Epithelial cell of proximal tubule (primary cell): ENCODE measurements around the gene MAPKAP1. TPM values are rescaled to one million over a fixed set of nuclear protein-coding genes. Genes with fewer than 3 reads are reported as not detected.

Experiments
- DNase-seq: peaks from one replicate; pipeline ENCODE4 v3.0.0-alpha.2; 2011; ENCODE audit warnings: low read depth
- H3K4me3 ChIP-seq: 2 replicates; pipeline ENCODE4 v1.5.1; 2011; ENCODE audit warnings: low read depth, mild to moderate bottlenecking, low read length
- total RNA-seq: library from RNA; depleted of rRNA; stranded (reverse); fragments of >200 nt; gene quantifications from 2 replicates; pipeline ENCODE4 v1.2.3, GENCODE V29; 2015
- TF ChIP-seq, protein P1 (sequence below): conservative IDR thresholded peaks from 2 replicates; pipeline ENCODE4 v1.5.1; 2012; ENCODE audit warnings: low read depth, mild to moderate bottlenecking, low read length

The MAPKAP1 gene
- total RNA-seq, 1 donor from 2014 or later, result 100 TPM

DNA sequence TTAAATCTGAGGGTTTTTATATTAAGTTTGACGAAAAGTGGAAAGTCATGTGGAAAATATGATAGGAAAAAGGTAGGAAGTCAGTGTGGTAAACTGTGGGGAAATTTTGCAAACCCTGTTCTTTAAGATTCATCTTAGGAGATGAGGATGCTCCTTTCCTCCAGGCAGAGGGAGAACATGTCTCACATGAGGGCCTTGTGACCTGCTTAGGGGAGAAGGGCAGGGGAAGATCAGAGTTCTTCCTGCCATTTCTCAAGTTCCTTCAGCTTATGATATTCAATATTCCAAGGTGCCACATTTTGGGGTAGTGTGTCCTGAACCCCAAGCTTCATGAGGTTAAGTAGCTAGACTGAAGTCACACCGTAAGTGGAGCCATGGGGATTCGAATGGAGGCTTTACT lies 53.7 kb downstream of the MAPKAP1 start:
- no peak for DNase-seq
- TF ChIP-seq, protein P1, sequence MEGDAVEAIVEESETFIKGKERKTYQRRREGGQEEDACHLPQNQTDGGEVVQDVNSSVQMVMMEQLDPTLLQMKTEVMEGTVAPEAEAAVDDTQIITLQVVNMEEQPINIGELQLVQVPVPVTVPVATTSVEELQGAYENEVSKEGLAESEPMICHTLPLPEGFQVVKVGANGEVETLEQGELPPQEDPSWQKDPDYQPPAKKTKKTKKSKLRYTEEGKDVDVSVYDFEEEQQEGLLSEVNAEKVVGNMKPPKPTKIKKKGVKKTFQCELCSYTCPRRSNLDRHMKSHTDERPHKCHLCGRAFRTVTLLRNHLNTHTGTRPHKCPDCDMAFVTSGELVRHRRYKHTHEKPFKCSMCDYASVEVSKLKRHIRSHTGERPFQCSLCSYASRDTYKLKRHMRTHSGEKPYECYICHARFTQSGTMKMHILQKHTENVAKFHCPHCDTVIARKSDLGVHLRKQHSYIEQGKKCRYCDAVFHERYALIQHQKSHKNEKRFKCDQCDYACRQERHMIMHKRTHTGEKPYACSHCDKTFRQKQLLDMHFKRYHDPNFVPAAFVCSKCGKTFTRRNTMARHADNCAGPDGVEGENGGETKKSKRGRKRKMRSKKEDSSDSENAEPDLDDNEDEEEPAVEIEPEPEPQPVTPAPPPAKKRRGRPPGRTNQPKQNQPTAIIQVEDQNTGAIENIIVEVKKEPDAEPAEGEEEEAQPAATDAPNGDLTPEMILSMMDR, result no peak
- H3K4me3 ChIP-seq, result no peak overlapping the region

DNA sequence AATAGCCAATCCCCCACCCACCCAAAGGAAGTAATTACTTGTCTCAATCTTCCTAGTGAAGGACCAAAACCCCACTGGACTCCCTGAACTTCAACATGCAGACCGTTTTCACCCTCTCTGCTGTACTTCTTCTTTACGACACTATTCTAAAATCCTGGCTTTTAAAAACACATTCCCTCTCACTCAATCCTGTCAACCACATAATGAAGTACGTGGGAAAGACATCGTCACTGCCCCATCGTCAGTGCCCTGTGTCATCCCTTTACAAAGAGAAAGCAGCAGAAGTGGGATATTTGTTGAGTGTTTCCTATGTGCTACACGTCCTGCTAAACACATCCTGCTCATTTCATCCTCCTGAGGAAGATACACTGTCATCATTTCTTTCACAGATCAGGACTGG lies 54.2 kb downstream of the MAPKAP1 start:
- no peak for DNase-seq
- TF ChIP-seq, protein P1, result no peak
- H3K4me3 ChIP-seq, result no peak overlapping the region

DNA sequence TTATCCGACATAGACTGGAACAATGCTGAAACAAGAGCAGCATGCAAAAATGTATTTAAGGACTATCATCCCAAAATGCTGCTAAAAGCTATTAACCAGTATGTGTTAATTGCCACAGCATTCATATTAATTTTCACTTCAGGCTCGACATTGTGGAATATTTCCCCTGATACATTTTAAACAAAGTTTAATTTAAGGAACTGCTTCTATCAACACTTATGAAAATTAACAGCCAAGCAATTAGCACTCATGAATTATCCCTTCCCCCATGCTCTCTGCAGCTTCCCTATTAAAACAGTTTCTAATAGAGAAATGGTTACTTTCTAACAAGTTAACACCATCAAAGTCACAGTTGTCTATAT lies 54.8 kb downstream of the MAPKAP1 start:
- DNase-seq, result no peak
- H3K4me3 ChIP-seq, result no peak overlapping the region
- TF ChIP-seq, protein P1, result no peak

DNA sequence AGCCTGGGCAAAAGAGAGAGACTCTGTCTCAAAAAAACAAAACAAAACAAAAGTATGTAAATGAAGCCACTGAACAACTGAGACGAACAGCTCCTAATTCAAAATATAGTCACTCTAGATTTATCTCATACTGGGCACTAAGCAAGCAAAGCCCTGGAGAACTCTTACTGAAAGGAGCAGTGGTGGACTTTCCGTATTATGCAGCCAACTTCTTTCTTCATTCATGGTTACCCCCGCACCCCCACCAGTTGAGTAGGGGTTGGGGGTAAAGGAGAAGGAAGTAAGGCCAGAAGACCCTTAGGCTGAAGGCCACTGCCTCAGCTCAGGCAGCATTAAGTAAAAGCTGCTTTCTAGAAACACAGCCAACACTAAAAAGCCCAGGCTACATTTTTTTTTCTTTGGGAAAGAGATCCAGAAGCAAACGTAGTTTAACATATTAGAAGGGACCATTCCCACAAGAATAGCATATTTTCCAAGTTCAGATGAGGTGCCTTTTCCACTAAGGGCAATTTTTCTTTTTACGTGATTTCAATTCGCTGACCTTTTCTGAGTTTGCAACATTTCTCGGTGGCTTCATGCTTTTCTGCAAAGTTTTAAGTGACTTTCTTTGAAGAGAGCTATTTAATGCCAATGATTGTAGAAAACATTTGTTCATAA lies 55.3 kb downstream of the MAPKAP1 start:
- TF ChIP-seq, protein P1, result no peak
- DNase-seq, result no peak
- no peak overlapping the region for H3K4me3 ChIP-seq

DNA sequence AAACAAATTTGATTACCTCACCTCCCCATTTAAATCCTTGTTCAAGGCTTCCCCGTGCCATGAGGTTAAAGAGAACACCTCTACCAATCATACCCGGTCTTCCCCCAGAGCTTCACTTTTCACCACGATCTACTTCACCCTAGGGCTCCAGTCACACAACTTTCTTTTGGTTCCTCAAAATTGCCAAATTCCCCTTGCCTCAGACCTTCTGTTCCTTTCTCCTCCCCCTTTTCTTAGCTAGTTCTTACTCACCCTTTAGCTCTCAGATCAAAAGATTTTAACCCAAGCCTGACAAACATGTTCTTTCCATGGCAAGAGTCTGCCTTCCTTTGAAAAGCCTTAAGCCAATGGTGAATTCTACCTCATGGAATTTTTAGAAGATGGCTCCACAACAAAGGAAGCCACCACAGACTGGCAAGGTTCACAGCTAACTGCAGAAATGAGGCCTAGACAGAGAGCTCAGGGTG lies 56.7 kb downstream of the MAPKAP1 start:
- TF ChIP-seq, protein P1, result no peak
- H3K4me3 ChIP-seq, result no peak overlapping the region
- DNase-seq, result no peak

DNA sequence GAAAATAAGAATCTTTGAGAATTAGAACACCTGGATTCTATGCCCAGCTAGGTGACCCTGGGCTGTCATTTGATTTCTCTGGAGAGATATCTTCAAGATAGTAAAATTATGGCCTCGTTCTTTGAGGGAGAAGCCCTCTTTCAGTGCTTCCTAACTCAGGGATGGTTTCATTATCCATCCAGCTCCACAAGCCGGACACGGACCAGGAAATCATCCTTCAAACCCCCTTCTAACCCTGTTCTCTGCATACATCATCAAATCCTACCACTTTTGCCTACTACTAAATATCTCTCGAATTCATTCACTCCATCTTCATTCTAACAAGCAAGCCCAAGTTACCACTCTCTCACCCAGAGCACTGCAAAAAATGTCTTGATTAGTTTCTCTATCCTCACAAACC lies 57.2 kb downstream of the MAPKAP1 start:
- TF ChIP-seq, protein P1, result no peak
- no peak for DNase-seq
- no peak overlapping the region for H3K4me3 ChIP-seq

DNA sequence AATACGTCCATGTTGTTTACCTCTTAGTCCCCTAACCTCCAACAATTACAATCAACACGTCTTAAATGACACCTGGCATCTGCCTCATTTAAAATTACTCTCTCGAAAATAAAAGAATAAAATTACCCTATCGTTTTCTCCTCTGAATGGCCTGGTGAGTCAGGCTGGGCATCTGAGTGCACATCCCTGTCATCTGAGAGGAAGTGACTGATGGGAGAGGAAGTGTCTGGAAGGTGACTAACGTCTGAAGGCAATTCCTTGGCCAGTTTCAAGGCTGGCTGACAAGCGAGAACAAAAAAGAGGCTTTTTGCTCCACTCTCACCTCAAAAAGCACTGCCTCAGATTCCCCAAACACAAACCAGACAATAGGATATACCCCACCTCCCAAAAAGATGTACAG lies 57.7 kb downstream of the MAPKAP1 start:
- no peak for DNase-seq
- H3K4me3 ChIP-seq, result no peak overlapping the region
- TF ChIP-seq, protein P1, result no peak
